GM10248 (cell line): ENCODE measurements around the gene ALX4.

Source experiments
- CTCF ChIA-PET: fragments of 300-600 bp; sonication (Branson Sonifier 250); formaldehyde crosslinking; extraction: SDS; loops from one replicate; lab custom pipeline; 2021; ENCODE audit warnings: antibody characterized with exemption; lab: Yijun Ruan, JAX
- POLR2A ChIA-PET: fragments of 350-650 bp; sonication (Branson Sonifier 250); formaldehyde crosslinking; extraction: SDS; loops from one replicate; lab custom pipeline; 2020; ENCODE audit warnings: antibody characterized with exemption; lab: Yijun Ruan, JAX
- DNase-seq: peaks from one replicate; pipeline ENCODE4 v3.0.0; 2012; ENCODE audit errors: extremely low spot score
- TF ChIP-seq, protein P1 (sequence below): IDR thresholded peaks from 2 replicates; pipeline ENCODE4 v1.5.1; 2012; ENCODE audit warnings: mild to moderate bottlenecking, low read depth; ENCODE audit errors: extremely low read depth, missing control alignments, control extremely low read depth

Gene ALX4

DNA sequence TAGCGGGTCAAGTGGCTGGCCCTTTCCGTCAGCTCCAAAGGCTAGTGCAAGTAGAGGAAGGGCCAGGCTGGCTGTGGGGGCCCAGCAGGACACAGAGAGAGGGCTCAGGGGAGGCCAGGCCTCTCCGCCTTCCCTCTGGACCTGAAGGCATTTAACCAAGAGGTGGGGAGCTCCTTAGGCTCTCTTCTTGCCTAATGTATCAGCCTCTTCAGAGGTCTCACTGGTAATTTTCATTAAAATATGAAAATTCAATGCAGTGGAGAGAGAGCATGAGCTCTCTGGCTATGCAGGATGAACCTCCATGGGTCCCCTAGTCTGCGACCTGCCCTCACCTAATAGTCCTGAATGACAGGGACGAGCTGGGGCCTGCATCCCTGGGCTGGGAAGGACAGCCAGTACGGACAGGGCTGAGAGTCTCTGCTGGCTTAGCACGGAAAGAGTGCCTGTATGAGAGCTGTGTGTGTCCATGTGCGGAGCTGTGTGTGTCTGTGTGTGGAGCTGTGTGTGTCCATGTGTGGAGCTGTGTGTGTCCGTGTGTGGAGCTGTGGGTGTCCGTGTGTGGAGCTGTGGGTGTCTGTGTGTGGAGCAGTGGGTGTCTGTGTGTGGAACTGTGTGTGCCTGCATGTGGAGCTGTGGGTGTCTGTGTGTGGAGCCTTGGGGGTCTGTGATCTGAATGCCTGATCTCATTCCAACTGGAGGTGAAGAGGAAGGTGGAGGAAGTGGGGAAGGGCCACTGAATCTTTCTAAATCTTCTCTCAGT, 2.4 kb downstream of the ALX4 start:
- TF ChIP-seq, protein P1, sequence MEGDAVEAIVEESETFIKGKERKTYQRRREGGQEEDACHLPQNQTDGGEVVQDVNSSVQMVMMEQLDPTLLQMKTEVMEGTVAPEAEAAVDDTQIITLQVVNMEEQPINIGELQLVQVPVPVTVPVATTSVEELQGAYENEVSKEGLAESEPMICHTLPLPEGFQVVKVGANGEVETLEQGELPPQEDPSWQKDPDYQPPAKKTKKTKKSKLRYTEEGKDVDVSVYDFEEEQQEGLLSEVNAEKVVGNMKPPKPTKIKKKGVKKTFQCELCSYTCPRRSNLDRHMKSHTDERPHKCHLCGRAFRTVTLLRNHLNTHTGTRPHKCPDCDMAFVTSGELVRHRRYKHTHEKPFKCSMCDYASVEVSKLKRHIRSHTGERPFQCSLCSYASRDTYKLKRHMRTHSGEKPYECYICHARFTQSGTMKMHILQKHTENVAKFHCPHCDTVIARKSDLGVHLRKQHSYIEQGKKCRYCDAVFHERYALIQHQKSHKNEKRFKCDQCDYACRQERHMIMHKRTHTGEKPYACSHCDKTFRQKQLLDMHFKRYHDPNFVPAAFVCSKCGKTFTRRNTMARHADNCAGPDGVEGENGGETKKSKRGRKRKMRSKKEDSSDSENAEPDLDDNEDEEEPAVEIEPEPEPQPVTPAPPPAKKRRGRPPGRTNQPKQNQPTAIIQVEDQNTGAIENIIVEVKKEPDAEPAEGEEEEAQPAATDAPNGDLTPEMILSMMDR = no peak
- no peak for DNase-seq
- CTCF ChIA-PET = no interaction called here
- POLR2A ChIA-PET = no interaction called here

DNA sequence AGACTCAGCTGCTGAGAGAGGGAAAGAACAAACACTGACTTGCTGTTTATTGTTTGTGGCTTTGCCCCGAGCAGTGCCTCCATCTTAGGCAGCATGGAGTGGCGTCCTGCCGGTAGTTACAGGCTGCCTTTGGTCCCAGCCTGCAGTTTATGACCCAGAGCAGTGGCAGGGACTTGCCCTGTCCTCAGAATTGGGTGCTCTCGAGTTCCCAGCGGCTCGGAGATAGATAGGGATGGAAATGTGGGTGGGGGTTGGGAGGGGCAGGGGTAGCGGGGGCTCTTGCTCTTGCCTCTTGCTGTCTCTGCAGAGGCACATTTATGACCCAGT, 3.1 kb downstream of the ALX4 start:
- DNase-seq = no peak
- TF ChIP-seq, protein P1 = no peak
- ChIA-PET POLR2A (no interaction called here), CTCF (no interaction called here)

- ChIA-PET CTCF (no interaction called here), POLR2A (no interaction called here)
- TF ChIP-seq, protein P1 = no peak
- no peak for DNase-seq
Observed at GRCh38 chr11:44306052-44306917, 3.7 kb downstream of the ALX4 start.

GRCh38 chr11:44305470-44306051, 4.4 kb downstream of the ALX4 start:
- ChIA-PET CTCF (no interaction called here), POLR2A (no interaction called here)
- peak; percentile 47 for DNase-seq
- TF ChIP-seq, protein P1 = no peak

GRCh38 chr11:44305026-44305469, 4.9 kb downstream of the ALX4 start:
- TF ChIP-seq, protein P1 = no peak
- POLR2A ChIA-PET = no interaction called here
- CTCF ChIA-PET = no interaction called here
- no peak for DNase-seq
